ENCODE measurements around the gene NEK8.

GRCh38 chr17:28759256-28759865 lies 30.8 kb downstream of the NEK8 start:
- TF ChIP-seq CTCF (IDR thresholded peaks at IDR 0.05) = no peak
- no peak for TF ChIP-seq POLR2AphosphoS5 (IDR thresholded peaks at IDR 0.05)
- TF ChIP-seq POLR2A (IDR thresholded peaks at IDR 0.05) = no peak
- no peak for TF ChIP-seq EP300 (IDR thresholded peaks at IDR 0.05)
